Nephron (organoid): ENCODE data around the gene ANKMY1.

Experiments used
- H3K27ac Mint-ChIP-seq, 3 experiments: 2 replicates each; pipeline ENCODE4 v1.8.0; 2020; ENCODE audit warnings: mixed read lengths in 3 of 3, mild to moderate bottlenecking in 2 of 3, moderate library complexity in 1 of 3
- H3K27me3 Mint-ChIP-seq: 2 replicates; pipeline ENCODE4 v1.8.0; 2021; ENCODE audit warnings: low read depth, mild to moderate bottlenecking, moderate library complexity, mixed read lengths
- H3K36me3 Mint-ChIP-seq: 2 replicates; pipeline ENCODE4 v1.8.0; 2020; ENCODE audit warnings: low read depth, mixed read lengths
- H3K4me1 Mint-ChIP-seq: 2 replicates; pipeline ENCODE4 v1.8.0; 2020; ENCODE audit warnings: mixed read lengths
- H3K4me3 Mint-ChIP-seq, 3 experiments: 2 replicates each; pipeline ENCODE4 v1.8.0; 2020; ENCODE audit warnings: mild to moderate bottlenecking in 3 of 3, mixed read lengths in 3 of 3, moderate library complexity in 2 of 3
- H3K9me3 Mint-ChIP-seq: 2 replicates; pipeline ENCODE4 v1.8.0; 2020; ENCODE audit warnings: mixed read lengths
- TF ChIP-seq, protein P1 (sequence below), 3 experiments: fragments of 200-600 bp; sonication (generic); IDR thresholded peaks; one replicate each; pipeline ENCODE4 v1.5.0; 2021; ENCODE audit warnings: antibody characterized with exemption in 3 of 3; ENCODE audit not compliant: unreplicated experiment in 3 of 3

The ANKMY1 gene

DNA sequence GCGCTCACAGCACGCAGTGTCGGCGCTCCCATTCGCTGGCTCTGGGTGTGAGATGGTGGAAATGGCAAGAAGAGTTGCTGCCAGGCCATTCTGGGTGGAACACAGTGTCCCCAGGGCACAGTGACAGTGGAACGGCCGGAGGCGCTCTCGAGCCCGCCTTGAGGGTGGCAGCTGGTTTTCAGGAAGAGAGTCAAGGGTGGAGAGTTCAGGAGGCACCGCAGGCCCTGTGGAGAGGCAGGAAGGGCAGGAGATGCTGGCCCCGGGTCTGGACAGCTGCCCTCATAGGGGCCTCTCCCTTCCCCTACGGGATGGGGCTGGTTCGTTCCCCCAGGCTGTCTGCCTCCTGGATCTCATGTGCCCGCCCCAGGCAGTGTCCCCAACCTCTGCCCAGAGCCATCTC is 109.9 kb downstream of the ANKMY1 start:
- TF ChIP-seq, protein P1, sequence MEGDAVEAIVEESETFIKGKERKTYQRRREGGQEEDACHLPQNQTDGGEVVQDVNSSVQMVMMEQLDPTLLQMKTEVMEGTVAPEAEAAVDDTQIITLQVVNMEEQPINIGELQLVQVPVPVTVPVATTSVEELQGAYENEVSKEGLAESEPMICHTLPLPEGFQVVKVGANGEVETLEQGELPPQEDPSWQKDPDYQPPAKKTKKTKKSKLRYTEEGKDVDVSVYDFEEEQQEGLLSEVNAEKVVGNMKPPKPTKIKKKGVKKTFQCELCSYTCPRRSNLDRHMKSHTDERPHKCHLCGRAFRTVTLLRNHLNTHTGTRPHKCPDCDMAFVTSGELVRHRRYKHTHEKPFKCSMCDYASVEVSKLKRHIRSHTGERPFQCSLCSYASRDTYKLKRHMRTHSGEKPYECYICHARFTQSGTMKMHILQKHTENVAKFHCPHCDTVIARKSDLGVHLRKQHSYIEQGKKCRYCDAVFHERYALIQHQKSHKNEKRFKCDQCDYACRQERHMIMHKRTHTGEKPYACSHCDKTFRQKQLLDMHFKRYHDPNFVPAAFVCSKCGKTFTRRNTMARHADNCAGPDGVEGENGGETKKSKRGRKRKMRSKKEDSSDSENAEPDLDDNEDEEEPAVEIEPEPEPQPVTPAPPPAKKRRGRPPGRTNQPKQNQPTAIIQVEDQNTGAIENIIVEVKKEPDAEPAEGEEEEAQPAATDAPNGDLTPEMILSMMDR (IDR thresholded peaks at IDR 0.05; ENCODE audit: unreplicated experiment in 3 of 3) = no peak
- no peaks in the 10 kb centered on the region for H3K9me3 Mint-ChIP-seq
- H3K4me3 Mint-ChIP-seq = no peak overlapping the region
- H3K4me1 Mint-ChIP-seq = peaks cover 20% of the 10 kb centered on the region
- peaks cover 7% of the 10 kb centered on the region for H3K27me3 Mint-ChIP-seq
- H3K27ac Mint-ChIP-seq = no peak overlapping the region
- H3K36me3 Mint-ChIP-seq = peaks cover 8% of the 10 kb centered on the region

DNA sequence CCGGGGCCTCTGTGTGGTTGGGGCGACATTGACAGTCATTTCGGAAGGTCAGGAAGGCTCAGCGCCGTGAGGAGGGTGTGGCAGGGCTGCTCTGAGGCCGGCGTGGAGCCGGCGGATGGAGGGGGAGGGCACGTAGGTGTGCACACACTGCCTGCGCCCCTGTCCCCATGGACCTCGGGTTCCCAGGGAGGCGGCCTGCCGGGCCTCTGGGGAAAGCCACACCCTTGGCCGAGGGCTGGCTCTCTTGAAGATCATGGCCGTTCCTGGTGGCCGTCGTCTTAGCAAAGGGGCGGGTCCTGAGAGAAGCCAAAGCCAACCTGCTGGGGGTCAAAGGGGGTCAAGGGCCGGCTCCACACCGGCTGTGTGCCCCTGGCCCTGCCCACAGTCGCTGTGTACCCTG is 110.5 kb downstream of the ANKMY1 start:
- Mint-ChIP-seq H3K4me1 (peaks cover 20% of the 10 kb centered on the region), H3K4me3 (no peak overlapping the region), H3K9me3 (no peaks in the 10 kb centered on the region), H3K36me3 (peaks cover 8% of the 10 kb centered on the region), H3K27ac (no peak overlapping the region), H3K27me3 (peaks cover 7% of the 10 kb centered on the region)
- TF ChIP-seq, protein P1 (IDR thresholded peaks at IDR 0.05; ENCODE audit: unreplicated experiment in 3 of 3) = no peak

DNA sequence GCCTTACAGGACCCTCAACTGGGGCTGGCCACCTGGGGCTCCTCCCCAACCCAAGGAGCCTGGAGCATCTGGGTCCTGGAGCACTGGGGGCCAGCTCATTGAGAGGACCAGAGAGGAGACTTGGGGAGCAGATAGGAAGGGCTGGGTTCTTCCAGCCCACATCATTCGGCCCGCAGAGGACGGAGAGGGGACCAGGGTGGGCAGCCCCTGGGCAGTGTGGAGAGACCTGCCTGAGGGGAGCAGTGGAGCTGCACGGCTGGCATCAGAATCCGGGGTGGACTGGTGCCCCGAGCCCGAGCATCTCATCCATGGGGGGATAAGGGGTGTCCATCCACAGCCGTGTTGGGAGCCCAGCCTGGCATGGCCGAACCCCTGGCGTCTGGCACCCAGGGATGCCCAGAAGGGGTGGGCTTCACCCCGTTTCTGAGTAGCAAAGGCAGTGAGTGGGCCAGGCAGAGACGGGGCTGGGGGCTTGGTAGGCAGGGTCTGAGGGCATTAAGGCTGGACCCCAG is 111.1 kb downstream of the ANKMY1 start:
- Mint-ChIP-seq H3K9me3 (no peaks in the 10 kb centered on the region), H3K27me3 (peaks cover under 1% of the 10 kb centered on the region), H3K4me3 (no peak overlapping the region), H3K27ac (no peak overlapping the region), H3K36me3 (peaks cover 8% of the 10 kb centered on the region), H3K4me1 (peaks cover 15% of the 10 kb centered on the region)
- TF ChIP-seq, protein P1 (IDR thresholded peaks at IDR 0.05; ENCODE audit: unreplicated experiment in 3 of 3) = no peak

DNA sequence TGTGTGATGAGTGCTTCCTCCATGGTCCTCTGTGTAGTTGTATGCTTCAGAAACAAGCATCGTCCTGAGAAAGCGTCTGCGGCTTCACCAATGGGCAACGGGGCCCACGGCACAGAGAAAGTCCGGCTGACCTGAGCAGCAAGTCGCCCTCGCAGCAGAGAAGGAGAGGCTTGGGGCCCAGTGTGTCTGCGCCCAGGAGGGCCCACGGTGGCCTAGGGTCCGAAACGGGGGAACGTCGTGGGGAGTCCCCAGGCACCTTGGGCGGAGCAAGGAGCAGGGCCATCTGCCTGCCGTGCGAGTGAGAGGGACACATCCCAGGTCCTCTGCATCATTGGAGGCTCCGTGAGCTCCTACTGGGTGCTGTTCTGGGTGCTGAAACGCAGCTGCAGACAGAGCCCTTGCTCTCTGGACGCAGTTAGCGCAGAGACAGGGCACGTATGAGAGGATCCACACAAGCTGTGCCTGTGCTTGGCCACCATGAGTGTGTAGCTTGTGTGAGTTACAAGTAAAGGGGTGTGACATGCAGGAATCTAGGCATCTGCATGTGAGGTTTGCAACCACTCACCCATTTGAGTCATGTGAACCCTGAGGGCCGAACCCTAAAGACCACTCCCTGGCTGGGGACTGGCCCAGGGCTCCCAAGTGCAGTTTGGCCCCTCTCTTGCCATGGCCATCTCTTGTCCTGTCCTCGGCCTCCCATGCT is 111.7 kb downstream of the ANKMY1 start:
- Mint-ChIP-seq H3K36me3 (peaks cover 8% of the 10 kb centered on the region), H3K27ac (no peak overlapping the region), H3K27me3 (no peaks in the 10 kb centered on the region), H3K9me3 (no peaks in the 10 kb centered on the region), H3K4me3 (no peak overlapping the region), H3K4me1 (peaks cover 13% of the 10 kb centered on the region)
- TF ChIP-seq, protein P1 (IDR thresholded peaks at IDR 0.05; ENCODE audit: unreplicated experiment in 3 of 3) = no peak

DNA sequence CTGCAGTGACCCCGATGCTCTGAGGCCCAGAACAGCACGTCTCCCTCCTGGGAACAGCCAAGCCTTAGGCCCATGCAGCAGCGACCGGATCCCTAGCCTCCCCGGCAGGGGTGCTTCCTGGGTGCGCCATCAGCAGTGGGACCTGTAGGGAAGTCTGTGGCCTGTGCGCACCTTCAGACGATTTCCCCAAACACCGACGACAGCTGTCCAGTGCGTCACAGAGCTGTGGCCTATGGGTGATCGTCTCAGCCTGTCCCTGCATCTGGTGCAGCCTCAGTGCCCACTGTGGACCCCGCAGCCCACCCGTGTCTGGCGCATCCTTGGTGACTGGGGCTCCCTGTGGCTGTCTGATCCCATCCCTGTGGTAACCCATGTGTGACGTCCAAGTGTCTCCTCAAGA is 113.3 kb downstream of the ANKMY1 start:
- no peak overlapping the region for H3K4me3 Mint-ChIP-seq
- TF ChIP-seq, protein P1 (IDR thresholded peaks at IDR 0.05; ENCODE audit: unreplicated experiment in 3 of 3) = no peak
- peaks cover 8% of the 10 kb centered on the region for H3K36me3 Mint-ChIP-seq
- H3K4me1 Mint-ChIP-seq = peaks cover 1% of the 10 kb centered on the region
- H3K27ac Mint-ChIP-seq = no peak overlapping the region
- no peaks in the 10 kb centered on the region for H3K9me3 Mint-ChIP-seq
- no peaks in the 10 kb centered on the region for H3K27me3 Mint-ChIP-seq

DNA sequence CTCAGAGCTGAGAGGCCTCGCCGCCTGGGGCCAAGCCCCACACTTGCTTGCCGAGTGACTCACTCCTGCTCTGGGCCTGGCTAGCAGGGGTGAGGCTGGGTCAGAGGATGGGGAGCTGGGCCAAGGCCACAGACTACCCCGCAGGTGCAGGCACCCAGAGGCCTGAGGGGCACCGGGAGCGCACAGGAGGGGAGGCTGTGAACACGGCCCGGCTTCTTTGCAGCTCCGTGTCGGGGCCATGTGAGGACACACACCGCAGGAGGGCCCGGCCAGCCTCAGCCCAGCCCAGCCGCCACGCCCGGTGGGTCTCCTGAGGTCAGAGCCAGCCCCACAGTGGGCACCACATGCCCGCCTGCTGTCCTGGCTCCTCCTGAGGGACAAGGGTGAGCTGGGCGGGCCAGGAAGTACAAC is 113.9 kb downstream of the ANKMY1 start:
- H3K4me3 Mint-ChIP-seq = no peak overlapping the region
- H3K9me3 Mint-ChIP-seq = no peaks in the 10 kb centered on the region
- H3K36me3 Mint-ChIP-seq = peaks cover 8% of the 10 kb centered on the region

More for the DNA sequence above, 113.9 kb downstream of the ANKMY1 start:
- TF ChIP-seq, protein P1 (IDR thresholded peaks at IDR 0.05; ENCODE audit: unreplicated experiment in 3 of 3) = no peak
- no peak overlapping the region for H3K27ac Mint-ChIP-seq
- H3K4me1 Mint-ChIP-seq = no peaks in the 10 kb centered on the region
- no peaks in the 10 kb centered on the region for H3K27me3 Mint-ChIP-seq
